ENCODE measurements around the gene VIT.

Gene VIT

DNA sequence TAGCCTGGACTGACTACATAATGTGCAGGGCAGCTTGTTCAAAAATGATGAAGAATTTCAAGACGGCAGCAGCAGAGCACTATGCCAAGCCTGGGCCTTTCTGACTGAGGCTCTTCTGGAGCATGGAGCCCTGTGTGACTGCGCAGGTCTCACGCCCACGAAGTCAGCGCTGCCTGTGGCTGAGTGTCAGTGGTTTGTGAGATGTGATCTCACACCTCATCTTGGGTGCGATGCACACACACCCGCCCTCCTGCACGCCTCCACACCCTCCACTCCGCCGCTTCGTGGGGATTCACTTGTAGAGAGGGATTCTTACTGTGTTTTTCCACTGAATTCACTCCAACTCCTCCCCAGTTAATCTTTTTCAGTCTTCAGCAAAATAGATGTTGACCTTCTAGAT is 103.9 kb downstream of the VIT start:
- no peak overlapping the region for H3K4me3 ChIP-seq (ENCODE audit: low read depth, low read length)
- TF ChIP-seq, protein P1, sequence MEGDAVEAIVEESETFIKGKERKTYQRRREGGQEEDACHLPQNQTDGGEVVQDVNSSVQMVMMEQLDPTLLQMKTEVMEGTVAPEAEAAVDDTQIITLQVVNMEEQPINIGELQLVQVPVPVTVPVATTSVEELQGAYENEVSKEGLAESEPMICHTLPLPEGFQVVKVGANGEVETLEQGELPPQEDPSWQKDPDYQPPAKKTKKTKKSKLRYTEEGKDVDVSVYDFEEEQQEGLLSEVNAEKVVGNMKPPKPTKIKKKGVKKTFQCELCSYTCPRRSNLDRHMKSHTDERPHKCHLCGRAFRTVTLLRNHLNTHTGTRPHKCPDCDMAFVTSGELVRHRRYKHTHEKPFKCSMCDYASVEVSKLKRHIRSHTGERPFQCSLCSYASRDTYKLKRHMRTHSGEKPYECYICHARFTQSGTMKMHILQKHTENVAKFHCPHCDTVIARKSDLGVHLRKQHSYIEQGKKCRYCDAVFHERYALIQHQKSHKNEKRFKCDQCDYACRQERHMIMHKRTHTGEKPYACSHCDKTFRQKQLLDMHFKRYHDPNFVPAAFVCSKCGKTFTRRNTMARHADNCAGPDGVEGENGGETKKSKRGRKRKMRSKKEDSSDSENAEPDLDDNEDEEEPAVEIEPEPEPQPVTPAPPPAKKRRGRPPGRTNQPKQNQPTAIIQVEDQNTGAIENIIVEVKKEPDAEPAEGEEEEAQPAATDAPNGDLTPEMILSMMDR (conservative IDR thresholded peaks at IDR 0.05; ENCODE audit: low read depth, low read length) = no peak
- no peak for DNase-seq (ENCODE audit: low read depth)

DNA sequence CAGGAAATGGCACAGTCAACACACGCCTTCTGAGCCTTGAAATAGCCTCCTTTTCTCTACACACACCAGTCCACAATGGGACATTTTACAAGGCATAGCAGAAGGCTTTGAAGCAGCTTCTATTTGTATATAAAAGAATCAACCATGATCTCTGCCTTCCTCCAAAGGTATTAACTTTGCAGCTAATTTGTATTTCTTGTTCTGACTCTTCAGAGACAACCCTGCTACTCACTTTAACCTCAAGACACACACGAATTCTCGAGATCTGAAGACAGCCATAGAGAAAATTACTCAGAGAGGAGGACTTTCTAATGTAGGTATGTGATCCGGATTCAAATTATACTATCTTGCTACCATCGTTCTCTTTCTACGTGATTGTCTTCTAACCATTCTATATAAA is 104.6 kb downstream of the VIT start:
- TF ChIP-seq, protein P1 (conservative IDR thresholded peaks at IDR 0.05; ENCODE audit: low read depth, low read length) = no peak

DNA sequence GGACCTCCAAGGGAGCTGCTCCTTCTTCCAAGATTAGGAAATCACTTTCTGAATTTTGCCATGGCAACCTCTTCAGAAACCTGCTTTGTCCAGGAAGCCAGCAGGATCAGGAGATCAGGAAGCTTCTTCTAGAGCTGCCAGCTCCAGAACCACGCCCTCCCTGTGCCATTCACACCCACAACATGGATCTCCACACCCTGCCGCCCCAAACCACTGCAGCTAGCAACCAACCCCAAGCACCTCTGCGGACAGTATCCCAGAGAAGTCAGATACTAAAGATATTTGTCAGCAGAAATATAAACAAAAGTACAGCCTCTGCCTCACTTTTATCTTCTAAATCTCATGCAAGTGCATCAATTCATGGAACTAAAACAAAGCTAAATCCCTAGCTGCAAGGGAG is 106.4 kb downstream of the VIT start:
- no peak for DNase-seq (ENCODE audit: low read depth)
- TF ChIP-seq, protein P1 (conservative IDR thresholded peaks at IDR 0.05; ENCODE audit: low read depth, low read length) = no peak
- H3K4me3 ChIP-seq (ENCODE audit: low read depth, low read length) = no peak overlapping the region

More for the DNA sequence above, 104.6 kb downstream of the VIT start:
- no peak overlapping the region for H3K4me3 ChIP-seq (ENCODE audit: low read depth, low read length)
- no peak for DNase-seq (ENCODE audit: low read depth)

DNA sequence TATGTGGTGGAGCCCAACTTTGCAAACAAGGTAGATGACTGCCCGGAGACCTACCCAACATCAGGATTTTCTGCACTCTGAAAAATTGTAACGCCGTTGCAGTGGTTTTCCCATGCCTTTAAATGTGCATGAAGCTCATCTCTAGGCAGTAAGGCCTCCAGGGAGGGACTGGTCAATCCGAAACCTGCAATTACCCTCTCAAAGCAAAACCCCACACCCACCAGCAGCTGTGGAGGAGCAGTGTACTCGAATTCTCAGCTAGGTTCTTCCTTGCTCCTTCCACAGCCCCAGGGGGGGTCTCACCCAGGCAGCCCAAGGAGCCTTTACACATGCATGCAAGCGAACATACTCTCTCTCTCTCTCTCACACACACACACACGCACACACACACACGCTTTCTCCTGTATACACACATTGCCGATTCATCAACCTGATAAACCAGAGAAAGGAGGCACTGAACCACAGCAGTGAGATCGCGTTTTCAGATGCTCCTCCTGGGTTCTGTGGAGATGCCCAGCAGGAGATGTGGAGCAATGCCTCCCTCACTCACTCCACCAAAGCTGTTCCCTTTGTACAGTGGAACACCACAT is 109.2 kb downstream of the VIT start:
- TF ChIP-seq, protein P1 (conservative IDR thresholded peaks at IDR 0.05; ENCODE audit: low read depth, low read length) = no peak
- no peak for DNase-seq (ENCODE audit: low read depth)
- no peak overlapping the region for H3K4me3 ChIP-seq (ENCODE audit: low read depth, low read length)

DNA sequence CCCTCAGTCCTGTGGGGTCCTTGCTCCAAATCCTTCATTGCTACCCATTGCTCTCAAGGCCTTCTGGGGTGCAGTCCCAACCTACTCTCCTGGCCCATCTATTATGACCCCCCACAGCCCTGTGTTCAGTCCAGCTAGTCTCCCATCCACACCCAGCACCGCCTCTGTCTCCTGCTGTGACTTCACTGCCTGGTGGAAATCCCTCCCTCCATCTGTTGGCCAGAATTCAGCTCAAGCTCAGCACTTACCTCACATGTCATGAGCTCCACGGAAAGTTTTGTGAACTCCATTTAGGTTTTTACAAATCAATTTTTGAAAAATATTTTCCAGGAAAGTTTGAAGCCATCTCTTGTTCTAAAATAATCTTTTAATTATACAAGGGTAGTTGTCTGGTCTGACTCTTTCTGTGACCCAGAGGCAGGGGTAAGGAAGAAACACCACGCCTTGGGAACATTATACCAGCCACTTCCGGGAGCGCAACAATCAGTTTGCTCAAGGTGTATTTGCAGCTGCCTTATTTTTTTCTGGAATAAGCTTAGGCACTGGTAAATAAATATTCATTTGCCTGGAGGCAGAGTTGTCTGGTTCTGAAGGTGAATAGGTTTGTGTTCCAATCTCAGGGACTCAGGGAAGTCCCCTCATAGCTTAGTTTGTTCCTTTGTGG is 110.8 kb downstream of the VIT start:
- peak; percentile 75 for DNase-seq (ENCODE audit: low read depth)
- TF ChIP-seq, protein P1 (conservative IDR thresholded peaks at IDR 0.05; ENCODE audit: low read depth, low read length) = no peak
- no peak overlapping the region for H3K4me3 ChIP-seq (ENCODE audit: low read depth, low read length)

DNA sequence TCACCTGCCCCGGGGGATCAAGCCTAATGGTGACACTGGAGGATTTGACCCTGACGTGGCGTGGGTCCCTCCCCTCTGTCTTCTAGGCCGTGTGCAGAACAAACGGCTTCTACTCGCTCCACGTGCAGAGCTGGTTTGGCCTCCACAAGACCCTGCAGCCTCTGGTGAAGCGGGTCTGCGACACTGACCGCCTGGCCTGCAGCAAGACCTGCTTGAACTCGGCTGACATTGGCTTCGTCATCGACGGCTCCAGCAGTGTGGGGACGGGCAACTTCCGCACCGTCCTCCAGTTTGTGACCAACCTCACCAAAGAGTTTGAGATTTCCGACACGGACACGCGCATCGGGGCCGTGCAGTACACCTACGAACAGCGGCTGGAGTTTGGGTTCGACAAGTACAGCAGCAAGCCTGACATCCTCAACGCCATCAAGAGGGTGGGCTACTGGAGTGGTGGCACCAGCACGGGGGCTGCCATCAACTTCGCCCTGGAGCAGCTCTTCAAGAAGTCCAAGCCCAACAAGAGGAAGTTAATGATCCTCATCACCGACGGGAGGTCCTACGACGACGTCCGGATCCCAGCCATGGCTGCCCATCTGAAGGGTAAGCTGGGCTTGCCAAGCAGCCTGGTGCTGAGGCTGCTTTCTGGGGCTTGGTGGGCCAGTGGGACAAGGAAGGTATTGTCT is 112.0 kb downstream of the VIT start:
- TF ChIP-seq, protein P1 (conservative IDR thresholded peaks at IDR 0.05; ENCODE audit: low read depth, low read length) = no peak
- DNase-seq (ENCODE audit: low read depth) = no peak
- H3K4me3 ChIP-seq (ENCODE audit: low read depth, low read length) = no peak overlapping the region
